ENCODE results near the gene SASH1. TPM values are rescaled to one million over a fixed set of nuclear protein-coding genes. Genes with fewer than 3 reads are reported as not detected.

Gene SASH1
- total RNA-seq, 1 donor from 2014 or later: 0.41 TPM

DNA sequence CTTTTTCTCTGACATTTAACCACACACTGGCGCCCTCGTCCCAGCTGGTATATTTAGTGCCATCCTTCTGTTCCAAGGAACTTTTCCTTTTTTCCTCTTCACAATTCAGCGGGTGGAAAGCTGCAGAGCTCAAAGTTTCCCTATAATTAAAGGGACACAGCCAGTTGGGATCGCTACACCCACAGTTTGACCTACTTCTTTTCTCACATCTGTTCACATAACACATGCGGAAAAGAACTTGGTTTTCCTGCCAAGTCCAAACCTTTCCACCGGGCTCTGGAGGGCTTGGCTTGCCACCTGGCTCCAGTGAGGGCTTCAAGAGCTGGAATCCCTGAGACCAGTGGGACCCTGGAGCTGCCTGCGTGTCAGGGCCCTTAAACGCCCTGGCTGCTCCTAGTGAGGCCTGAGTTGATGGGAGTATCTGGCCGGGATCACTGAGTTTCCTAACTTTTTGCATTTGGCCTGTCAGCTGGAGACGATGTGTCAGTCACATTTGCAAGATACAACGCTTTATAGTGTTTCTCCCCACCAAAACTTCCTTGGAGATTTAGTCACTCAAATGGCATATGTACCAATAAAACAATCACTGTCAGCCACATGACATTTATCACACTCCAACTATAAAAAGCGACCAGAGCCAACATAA is 176.0 kb downstream of the SASH1 start:
- intact Hi-C loops (cut with micrococcal nuclease): no loop called here

DNA sequence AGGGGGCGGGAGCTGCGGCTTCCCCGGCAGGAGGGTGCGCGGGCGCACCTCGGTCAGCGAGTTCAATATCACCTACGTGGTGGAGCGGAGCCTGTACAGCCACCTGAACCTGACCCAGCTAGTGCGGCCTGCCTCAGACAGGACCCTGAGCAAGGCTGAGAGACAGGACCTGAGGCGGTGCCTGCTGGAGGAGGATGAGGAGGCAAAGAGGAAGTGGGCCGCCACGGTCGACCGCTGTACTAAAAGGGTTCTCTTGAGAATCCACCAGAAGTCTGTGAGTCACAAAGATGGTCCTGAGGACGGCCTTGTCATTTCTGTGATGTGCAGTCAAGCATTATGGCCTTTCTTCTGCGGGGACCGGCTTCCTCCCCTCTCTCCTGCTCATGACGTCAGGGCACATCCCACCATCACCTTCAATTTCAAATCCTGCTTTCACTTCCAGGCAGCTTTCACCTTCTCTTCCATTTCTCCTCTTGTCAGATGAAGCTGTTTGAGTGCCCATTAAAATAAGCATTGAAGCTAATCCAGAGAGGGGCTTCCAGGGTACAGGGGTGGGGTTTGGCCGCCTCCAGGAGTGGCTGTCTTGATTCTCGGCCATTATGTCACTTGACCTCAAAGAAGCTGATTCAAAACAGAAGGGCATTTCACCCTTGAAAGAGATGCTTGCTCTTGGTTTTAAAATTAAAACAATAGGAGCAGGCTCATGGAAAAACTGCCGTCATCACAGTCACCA is 177.6 kb downstream of the SASH1 start:
- intact Hi-C loops (cut with micrococcal nuclease): no loop called here

DNA sequence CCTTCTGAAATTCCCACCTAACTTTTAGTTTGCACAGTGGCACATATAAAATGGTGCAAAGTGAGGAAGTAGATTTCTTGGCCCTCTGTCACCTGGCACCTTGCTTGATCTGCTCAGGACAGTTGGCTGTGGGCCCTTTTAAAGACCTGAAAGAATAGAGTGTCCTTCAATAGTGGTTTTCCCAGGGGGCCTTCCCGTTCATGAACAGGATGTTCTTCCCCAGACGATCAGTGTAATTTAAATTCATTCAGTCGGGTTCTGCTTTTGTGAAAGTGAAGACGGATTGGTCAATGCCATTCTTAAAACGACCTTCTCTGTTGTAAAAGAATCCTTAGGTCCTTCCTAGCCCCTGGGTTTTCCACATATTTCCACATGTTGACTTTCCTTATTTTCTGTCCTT is 178.5 kb downstream of the SASH1 start:
- intact Hi-C loops (cut with micrococcal nuclease): no loop called here

DNA sequence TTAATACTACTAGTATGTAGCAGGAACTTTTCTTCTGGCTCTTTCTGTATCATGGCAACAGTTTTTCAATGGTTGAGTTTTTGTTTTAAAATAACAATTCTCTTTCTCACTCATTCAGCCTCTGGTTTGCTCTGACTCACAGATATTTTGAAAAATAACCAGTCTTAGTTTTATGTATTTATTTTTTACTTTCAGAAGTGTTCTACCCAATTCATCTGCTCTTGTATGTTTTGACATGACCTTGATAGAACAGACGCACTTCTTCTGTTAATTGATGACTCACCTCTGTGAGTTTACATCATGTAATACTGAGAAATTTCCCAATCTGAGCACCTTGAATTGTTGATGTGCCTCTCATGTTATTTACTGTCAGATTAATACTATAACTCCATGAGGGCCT is 178.9 kb downstream of the SASH1 start:
- intact Hi-C loops (cut with micrococcal nuclease): no loop called here

DNA sequence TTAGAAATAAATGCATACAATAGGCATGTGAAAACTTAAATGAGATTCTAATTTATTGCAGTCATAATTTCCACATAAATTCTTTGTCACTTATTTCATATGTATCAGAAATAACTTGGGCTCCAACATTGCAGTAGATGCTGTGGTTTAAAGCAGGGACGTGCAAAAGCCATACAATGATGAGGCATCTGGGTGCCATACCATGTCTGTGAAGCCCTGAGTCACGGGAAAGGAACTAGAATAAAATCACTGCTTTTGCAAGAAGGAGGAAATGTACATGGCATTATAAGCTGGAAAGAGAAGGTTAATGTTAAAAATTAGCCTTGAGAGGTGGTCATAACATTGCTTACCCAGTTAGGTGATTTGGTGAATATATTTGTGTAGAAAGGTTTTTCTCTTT is 180.4 kb downstream of the SASH1 start:
- intact Hi-C loops (cut with micrococcal nuclease): no loop called here

DNA sequence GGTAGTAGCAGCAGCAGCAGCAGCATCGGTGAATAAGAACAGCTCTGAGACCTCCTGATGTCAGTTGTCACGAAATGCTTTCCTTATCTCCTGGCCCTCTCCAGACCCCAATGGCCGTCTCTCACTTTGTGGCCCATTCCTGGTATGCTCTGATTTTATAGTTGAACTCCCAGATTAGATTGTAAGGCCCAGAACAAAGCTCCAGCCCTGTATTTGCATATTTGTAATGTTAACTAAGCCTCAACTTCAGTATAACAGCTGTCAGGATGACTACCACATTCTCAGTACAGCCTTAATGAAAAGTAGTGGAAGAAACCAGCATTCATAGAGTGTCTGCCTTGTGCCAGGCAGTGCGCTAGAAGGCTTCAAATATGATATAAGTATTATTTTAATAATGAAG is 180.9 kb downstream of the SASH1 start:
- intact Hi-C loops (cut with micrococcal nuclease): no loop called here

DNA sequence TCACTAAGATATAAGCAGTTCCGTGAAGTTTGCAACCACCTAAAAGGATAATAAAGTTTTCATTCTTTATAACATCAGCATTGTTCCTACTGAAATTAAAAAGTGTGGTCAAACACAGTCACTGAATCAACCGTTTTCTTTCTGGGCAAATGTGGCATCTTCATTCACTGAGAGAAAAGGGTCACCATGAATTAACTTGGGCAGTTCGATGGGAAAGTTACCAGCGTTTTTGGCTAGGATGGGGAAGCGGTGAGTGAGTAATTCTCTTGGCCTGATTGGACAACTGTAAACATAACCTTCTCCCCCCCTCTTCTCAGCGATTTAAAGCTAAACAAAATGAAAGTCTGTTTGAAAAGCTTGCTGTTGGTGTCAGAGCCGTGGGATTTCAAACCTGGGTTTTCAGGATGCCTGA is 181.8 kb downstream of the SASH1 start:
- intact Hi-C loops (cut with micrococcal nuclease): no loop called here

DNA sequence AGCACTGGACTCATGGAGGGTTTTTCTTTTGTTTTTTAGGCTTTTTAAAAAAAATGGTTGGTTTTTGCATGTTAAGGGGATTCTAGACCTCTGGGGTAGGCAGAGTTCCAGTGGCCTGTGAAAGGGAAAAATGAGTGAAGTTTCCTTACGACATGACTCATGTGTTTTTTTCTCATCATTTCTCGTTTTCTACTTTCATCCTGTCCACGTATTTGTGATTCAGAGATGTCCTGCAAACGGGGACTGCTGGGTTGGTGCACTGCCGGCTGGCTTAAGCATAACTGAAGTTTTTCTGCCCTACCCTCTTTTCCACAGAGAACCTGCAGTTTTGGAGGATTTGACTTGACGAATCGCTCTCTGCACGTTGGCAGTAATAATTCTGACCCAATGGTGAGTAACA is 182.3 kb downstream of the SASH1 start:
- intact Hi-C loops (cut with micrococcal nuclease): no loop called here

DNA sequence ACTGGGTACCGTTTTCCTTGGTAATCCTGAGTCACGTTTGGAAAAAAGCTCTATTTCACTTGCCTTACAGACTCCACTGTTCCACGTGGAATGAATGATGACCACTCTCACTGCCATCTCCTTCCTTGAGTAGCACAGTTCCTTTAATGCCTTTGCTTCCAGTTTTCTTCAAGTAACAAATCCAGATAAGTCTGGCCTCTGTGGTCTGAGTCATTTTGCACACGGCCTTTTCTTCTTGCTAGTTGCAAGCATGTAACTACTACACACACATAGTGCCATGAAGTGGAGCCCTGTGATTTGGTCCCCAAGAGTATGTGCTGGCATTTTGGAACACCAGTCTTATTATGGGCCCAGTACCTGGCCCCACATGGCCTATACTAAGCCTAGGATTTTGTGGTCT is 182.8 kb downstream of the SASH1 start:
- intact Hi-C loops (cut with micrococcal nuclease): no loop called here

DNA sequence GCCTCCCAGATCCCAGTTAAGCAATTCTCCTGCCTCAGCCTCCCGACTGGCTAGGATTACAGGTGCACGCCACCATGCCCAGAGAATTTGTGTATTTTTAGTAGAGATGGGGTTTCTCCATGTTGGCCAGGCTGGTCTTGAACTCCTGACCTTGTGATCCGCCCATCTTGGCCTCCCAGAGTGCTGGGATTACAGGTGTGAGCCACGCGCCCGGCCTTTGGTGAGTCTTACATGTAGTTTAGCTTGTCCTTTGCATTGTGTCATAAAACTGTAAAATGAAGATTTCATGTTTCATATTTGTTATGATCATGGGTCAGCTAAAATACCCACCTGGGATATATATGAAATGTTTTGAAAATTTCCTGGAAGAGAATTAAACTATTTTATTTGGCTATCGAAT is 183.5 kb downstream of the SASH1 start:
- intact Hi-C loops (cut with micrococcal nuclease): no loop called here

DNA sequence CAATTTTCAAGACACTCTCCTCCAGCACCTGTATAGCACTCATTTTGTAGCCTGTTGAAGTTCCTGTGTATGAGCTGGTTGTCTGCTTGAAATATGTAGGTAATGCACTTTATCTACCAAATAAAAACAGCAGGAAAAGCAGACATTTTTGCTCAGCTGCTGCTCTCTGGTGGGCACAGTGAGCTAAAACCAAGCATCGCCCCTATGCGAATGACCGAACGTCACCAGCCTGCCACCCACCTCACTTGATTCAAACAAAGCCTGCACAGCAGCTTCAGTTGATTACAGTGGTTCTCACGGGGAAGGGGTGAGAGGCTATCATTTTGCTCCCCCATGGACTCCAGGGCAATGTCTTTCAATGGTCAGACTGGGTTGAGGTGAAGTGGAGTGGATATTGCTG is 185.7 kb downstream of the SASH1 start:
- intact Hi-C loops (cut with micrococcal nuclease): no loop called here

DNA sequence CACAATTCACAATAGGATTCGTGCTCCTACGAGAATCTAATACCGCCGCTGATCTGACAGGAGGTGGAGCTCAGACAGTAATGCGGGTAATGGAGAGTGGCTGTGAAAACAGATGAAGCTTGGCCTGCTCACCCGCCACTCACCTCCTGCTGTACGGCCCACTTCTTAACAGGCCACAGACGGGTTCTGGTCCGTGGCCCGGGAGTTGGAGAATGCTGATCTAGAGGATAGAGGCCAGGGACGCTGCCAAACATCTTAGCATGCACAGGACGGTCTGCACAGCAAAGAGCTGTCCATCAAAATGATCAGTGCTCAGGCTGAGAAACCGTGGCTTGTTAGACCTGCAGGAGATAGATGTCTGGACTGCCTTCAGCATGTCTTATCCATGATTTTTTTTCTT is 186.4 kb downstream of the SASH1 start:
- intact Hi-C loops (cut with micrococcal nuclease): no loop called here

DNA sequence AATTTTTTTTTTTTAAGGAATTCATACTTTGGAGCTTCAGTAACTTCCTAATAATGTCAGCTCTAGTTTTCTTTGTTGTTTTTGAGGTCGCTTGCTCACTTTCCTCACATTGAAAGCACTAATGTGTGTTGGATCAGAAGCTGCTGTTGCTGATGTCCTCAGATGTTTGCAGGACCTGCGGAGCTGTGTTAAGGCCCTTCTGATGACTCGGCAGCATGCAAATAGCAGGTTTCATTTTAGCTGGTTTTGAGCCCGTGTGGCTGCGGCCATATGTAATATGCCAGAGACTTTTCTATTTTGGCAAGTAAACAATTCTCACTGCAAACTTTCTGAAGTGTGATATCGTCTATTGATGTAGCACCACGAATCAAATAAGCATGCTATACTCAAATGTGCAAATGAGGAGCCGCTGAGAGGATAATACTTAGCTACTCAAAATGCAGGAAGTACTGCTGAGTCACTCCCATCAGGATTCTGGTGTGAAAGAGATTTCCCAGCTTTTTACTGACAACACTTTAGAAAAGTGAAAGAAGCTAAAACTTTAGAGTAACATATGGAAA is 187.8 kb downstream of the SASH1 start:
- intact Hi-C loops (cut with micrococcal nuclease): no loop called here

DNA sequence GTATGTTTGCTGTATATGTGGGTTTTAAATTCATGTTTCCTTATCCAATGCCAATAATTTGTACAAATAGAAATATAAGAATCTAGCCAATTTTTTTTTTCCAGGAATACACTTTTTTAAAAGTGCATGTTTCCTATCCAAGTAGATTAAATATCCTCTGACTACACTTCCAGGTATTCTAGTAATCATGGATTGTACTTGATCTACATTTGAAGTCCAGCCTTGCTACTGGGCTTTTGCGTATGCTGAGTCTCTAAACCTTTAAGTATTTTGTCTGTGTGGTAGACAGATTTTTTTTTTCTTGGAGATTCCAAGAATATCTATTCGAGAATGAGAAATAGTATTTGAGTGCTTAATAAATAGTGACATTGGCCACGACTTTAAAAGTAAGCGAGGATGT is 188.3 kb downstream of the SASH1 start:
- intact Hi-C loops (cut with micrococcal nuclease): no loop called here

DNA sequence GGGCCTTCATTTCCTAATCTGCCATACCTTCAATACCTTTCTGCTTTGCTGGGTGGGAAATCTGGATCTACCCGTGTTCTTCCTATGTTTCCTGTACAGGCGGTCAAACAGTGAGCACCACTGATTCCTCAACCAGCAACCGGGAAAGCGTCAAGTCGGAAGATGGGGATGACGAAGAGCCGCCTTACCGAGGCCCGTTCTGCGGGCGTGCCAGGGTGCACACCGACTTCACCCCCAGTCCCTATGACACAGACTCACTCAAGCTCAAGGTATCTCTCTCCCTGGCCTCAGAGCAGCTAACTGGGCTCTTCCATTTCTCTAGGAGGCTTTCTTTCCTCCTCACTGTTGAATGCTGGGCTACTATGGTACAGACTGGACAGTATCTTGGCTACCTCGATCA is 190.1 kb downstream of the SASH1 start:
- intact Hi-C loops (cut with micrococcal nuclease): no loop called here

DNA sequence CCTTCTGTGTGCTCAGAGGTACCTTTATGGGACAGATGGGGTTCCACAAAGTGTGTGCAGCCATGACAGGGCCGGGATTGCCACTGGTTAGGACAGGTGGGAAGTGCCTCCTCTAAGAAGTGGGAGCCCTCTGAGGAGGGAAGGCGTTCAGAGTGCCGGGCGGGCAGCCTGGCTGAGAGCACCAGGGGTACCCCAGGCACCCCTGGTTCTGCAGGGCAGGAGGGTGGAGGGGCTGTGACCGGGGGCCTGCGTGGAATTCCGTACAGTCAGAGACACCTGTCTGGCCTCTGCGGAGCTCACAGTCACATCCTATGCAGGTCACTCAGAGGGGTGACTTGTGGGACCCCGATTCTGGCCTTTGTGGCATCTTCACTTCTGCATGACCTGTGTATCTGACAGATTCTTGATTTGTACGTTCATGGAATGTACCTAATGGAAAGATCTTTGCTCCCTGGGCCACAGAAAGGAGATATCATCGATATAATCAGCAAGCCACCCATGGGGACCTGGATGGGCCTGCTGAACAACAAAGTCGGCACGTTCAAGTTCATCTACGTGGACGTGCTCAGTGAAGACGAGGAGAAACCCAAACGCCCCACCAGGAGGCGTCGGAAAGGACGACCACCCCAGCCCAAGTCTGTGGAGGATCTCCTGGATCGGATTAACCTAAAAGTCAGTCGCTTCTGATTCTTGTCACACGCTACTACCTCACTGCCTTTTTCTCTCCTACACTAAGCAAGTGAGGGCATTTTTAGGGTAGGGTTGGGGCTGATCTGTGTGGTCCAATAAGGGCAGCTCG is 190.9 kb downstream of the SASH1 start:
- intact Hi-C loops (cut with micrococcal nuclease): no loop called here

DNA sequence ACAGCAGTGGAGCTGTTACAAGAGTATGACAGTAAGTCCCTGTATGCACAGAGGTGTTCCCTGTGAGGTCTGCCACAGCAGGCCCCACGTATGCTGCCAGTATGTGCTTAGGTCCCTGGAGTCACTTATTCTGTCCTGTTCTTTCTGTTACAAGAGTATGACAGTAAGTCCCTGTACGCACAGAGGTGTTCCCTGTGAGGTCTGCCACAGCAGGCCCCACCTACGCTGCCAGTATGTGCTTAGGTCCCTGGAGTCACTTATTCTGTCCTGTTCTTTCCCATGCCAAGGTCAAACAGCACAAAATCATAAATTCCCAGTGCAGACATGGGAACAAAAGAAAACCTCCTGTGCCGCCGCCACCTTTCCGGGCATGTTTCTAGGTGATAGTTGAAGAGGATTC is 192.2 kb downstream of the SASH1 start:
- intact Hi-C loops (cut with micrococcal nuclease): no loop called here

DNA sequence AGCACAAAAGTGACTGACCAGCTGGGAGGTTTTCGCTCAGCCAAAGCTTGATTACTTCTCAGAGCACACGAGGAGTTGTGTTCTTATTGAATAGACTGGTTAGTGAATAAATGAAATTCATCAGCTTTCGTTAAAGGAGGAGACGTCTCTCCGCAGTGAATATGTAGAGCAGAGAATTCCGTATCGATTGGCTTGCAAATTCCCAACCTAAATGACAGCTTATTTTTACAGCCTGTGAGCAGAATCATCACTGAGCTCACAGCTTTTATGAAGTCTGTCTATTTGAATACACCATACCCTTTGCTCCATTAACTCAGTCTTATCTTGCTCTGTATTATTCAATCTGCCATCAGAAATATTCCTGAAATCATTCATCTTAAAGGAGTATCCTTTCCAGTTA is 192.7 kb downstream of the SASH1 start:
- intact Hi-C loops (cut with micrococcal nuclease): no loop called here

DNA sequence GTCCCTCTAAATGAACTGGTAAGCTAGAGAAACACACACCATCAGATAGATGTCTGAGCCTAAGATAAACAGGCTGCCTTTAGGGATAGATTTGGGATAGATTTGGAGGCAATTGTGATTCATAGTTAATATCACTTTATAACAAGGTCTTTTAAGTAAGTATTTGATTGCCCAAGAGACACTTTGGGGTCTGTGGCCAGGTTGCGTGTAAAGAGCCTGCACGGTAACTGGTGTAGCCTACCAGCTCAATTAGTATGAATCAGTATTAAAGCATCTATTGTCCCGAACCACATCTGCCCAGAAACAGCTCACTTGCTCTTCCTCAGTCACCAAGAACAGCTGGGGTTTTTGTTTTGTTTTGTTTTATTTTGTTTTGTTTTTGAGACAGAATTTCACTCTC is 193.3 kb downstream of the SASH1 start:
- intact Hi-C loops (cut with micrococcal nuclease): no loop called here

DNA sequence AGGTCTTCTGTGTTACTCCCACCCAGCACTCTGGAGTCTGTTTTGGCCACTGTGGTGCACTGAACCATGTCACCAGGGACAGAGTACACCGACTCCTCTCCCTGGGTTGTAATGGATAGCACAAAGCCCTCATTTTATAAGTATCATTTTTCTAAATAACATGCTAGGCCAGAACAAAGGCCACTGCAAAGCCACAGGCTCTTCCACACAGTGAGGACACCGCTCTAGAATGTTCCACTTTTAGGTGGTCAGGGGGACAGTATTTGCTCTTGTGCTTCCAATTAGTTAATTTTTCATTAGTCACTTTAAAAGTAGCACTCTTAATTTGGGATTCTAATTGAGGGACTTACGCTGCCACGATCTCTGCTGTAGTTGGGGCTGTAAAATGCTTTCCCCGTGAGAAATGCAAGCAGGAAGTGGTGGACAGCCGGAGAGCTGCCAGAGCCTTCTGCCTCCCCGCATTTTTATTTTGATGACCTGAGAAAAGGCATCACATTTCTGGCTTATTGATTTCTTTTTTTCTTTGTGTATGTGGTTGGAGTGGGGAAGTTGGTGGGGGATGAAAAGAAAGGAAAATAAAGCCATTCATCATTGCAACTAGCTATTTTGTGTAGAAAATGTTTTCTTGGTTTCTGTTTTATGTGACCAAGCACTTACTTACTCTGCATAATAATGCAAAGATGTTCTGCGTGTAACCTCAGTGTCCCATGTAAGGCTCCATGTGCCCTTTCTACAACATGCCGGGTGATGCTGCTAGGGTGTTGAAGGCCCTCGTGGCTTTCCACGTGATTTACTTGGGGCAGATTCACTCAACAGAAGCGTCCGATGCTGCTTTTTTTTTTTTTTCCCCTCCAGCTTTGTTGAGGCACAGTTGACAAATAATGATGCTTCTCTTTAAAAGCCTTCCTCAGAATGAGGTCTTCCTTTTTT is 195.9 kb downstream of the SASH1 start:
- intact Hi-C loops (cut with micrococcal nuclease): no loop called here

DNA sequence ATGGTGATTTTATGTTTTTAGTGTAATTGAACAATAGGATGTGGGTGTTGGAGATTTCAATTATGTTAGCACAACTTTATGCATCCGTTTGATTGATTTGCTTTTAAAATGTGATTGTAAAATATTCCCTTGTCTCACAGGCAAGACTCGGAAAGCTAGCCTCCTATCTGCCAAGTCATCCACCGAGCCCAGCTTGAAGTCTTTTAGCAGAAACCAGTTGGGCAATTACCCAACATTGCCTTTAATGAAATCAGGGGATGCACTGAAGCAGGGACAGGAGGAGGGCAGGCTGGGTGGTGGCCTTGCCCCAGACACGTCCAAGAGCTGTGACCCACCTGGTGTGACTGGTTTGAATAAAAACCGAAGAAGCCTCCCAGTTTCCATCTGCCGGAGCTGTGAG is 200.9 kb downstream of the SASH1 start:
- intact Hi-C loops (cut with micrococcal nuclease): no loop called here
